HepG2 (cell line): ENCODE measurements around the gene KCTD15. TPM values are rescaled to one million over a fixed set of nuclear protein-coding genes. Genes with fewer than 3 reads are reported as not detected.
A peak's percentile ranks its signal among the peaks of the same experiment; 100 is the strongest.

Experiments used
- CHD2 ChIP-seq: IDR thresholded peaks from 2 replicates; pipeline ENCODE4 v1.6.1; 2011; ENCODE audit warnings: low read depth, low read length, improper control_type of control experiment
- DPF2 ChIP-seq: sonication (generic); formaldehyde crosslinking; IDR thresholded peaks from 2 replicates; pipeline ENCODE4 v1.4.0; 2020; ENCODE audit warnings: mild to moderate bottlenecking, low read depth, missing genetic modification reagents, borderline replicate concordance
- ETS1 ChIP-seq: sonication (generic); formaldehyde crosslinking; IDR thresholded peaks from 2 replicates; pipeline ENCODE4 v1.4.0; 2020; ENCODE audit warnings: missing genetic modification reagents
- FOXJ3 ChIP-seq: sonication (generic); formaldehyde crosslinking; IDR thresholded peaks from 2 replicates; pipeline ENCODE4 v1.4.0; 2020; ENCODE audit warnings: missing genetic modification reagents, mild to moderate bottlenecking, borderline replicate concordance
- FOXM1 ChIP-seq: sonication (generic); formaldehyde crosslinking; IDR thresholded peaks from 2 replicates; pipeline ENCODE4 v1.5.0; 2020; ENCODE audit warnings: missing genetic modification reagents
- ISL2 ChIP-seq: sonication (generic); formaldehyde crosslinking; IDR thresholded peaks from 2 replicates; pipeline ENCODE4 v1.5.0; 2020; ENCODE audit warnings: missing genetic modification reagents
- KLF15 ChIP-seq: sonication (generic); formaldehyde crosslinking; IDR thresholded peaks from 2 replicates; pipeline ENCODE4 v1.8.1; 2023; ENCODE audit warnings: borderline replicate concordance, mild to moderate bottlenecking, inconsistent platforms, missing genetic modification reagents, mixed read lengths
- NR2F1 ChIP-seq, 2 experiments: fragments of 450-650 bp in 1 of 2; formaldehyde crosslinking in 1 of 2; IDR thresholded peaks; 2 replicates each; pipeline versions ENCODE4 v1.5.0 to v1.6.1; 2016 to 2020; ENCODE audit warnings: mild to moderate bottlenecking in 1 of 2, missing compliant biosample characterization in 1 of 2, missing genetic modification reagents in 1 of 2, moderate library complexity in 1 of 2
- REL ChIP-seq: sonication (generic); formaldehyde crosslinking; conservative IDR thresholded peaks from 2 replicates; pipeline ENCODE4 v1.8.0; 2022; ENCODE audit warnings: mild to moderate bottlenecking, missing genetic modification reagents, moderate library complexity
- SCMH1 ChIP-seq: sonication (generic); formaldehyde crosslinking; IDR thresholded peaks from 2 replicates; pipeline ENCODE4 v1.9.0; 2021; ENCODE audit warnings: missing genetic modification reagents, mild to moderate bottlenecking, borderline replicate concordance
- SMAD9 ChIP-seq: sonication (generic); formaldehyde crosslinking; IDR thresholded peaks from 2 replicates; pipeline ENCODE4 v1.5.1; 2020; ENCODE audit warnings: mild to moderate bottlenecking, missing genetic modification reagents
- SSRP1 ChIP-seq: IDR thresholded peaks from 2 replicates; pipeline ENCODE4 v1.6.1; 2016; ENCODE audit warnings: control low read depth
- TEAD3 ChIP-seq: optimal IDR thresholded peaks from 2 replicates; pipeline ENCODE3; 2016; ENCODE audit warnings: borderline replicate concordance
- ZNF101 ChIP-seq: sonication (generic); formaldehyde crosslinking; IDR thresholded peaks from 2 replicates; pipeline ENCODE4 v1.4.0; 2020; ENCODE audit warnings: mild to moderate bottlenecking, low read depth, missing genetic modification reagents, borderline replicate concordance
- ZNF235 ChIP-seq: sonication (generic); formaldehyde crosslinking; IDR thresholded peaks from 2 replicates; pipeline ENCODE4 v1.8.1; 2023; ENCODE audit warnings: mild to moderate bottlenecking, missing genetic modification reagents, borderline replicate concordance
- ZNF468 ChIP-seq: sonication (generic); formaldehyde crosslinking; IDR thresholded peaks from 2 replicates; pipeline ENCODE4 v1.8.0; 2022; ENCODE audit warnings: mild to moderate bottlenecking, moderate library complexity, missing genetic modification reagents
- ZNF547 ChIP-seq: sonication (generic); formaldehyde crosslinking; IDR thresholded peaks from 2 replicates; pipeline ENCODE4 v1.5.1; 2020; ENCODE audit warnings: mild to moderate bottlenecking, missing genetic modification reagents
- ZNF629 ChIP-seq: sonication (generic); formaldehyde crosslinking; conservative IDR thresholded peaks from 2 replicates; pipeline ENCODE4 v1.5.0; 2020; ENCODE audit warnings: missing genetic modification reagents
- ZSCAN31 ChIP-seq: sonication (generic); formaldehyde crosslinking; IDR thresholded peaks from 2 replicates; pipeline ENCODE4 v1.5.0; 2020; ENCODE audit warnings: low read depth, mild to moderate bottlenecking, missing genetic modification reagents
- polyA plus RNA-seq, 8 experiments: library from polyadenylated mRNA; depleted of rRNA in 3 of 8; stranded (reverse) in 7 of 8; unstranded in 1 of 8; fragments of >200 nt; fragmentation: Illumina TruSeq in 4 of 8; extraction: Trizol in 4 of 8; gene quantifications; 2 replicates each; pipeline versions ENCODE4 v1.2.1 to v1.2.3, GENCODE V29; 2011 to 2016; ENCODE audit warnings: low read depth in 4 of 8, missing spikeins in 1 of 8, mixed read lengths in 1 of 8; ENCODE audit not compliant: insufficient read depth in 1 of 8
- total RNA-seq, 5 experiments: library from RNA; depleted of rRNA; stranded (reverse); fragments of >200 nt; fragmentation: Illumina TruSeq; extraction: Trizol; gene quantifications; 2 replicates each; pipeline ENCODE4 v1.2.3, GENCODE V29; 2016; ENCODE audit warnings: low read depth in 1 of 5
- TF ChIP-seq, protein P1 (sequence below): sonication (generic); formaldehyde crosslinking; IDR thresholded peaks from 2 replicates; pipeline ENCODE4 v1.4.0; 2020; ENCODE audit warnings: missing genetic modification reagents, mild to moderate bottlenecking, borderline replicate concordance

KCTD15 gene
- total and polyA plus RNA-seq, 2 of the 13 experiments (the other 11 are each of a cell fraction or from before 2014, with no cell fraction given): 13.2 to 16.7 TPM

- no peak for TF ChIP-seq ZNF468 (CRISPR knock-in tag)
- TF ChIP-seq FOXJ3 (CRISPR knock-in tag): no peak
- TF ChIP-seq ZNF235 (CRISPR knock-in tag): no peak
- TF ChIP-seq SCMH1 (CRISPR knock-in tag): no peak
- no peak for TF ChIP-seq NR2F1 (CRISPR knock-in tag; IDR thresholded peaks at IDR 0.05)
- no peak for TF ChIP-seq FOXM1 (CRISPR knock-in tag)
- TF ChIP-seq DPF2: no peak
- TF ChIP-seq ZNF547 (CRISPR knock-in tag): no peak
- no peak for TF ChIP-seq KLF15 (CRISPR knock-in tag)
- TF ChIP-seq TEAD3 (CRISPR knock-in tag): peak; percentile 27
- no peak for TF ChIP-seq ZNF101 (CRISPR knock-in tag)
- TF ChIP-seq SMAD9 (CRISPR knock-in tag): no peak
- no peak for TF ChIP-seq SSRP1 (CRISPR knock-in tag)
- TF ChIP-seq ETS1 (CRISPR knock-in tag): no peak
- no peak for TF ChIP-seq ZNF629 (CRISPR knock-in tag)
- TF ChIP-seq CHD2: 0 out of 2 replicates have a peak, but pooled peaks have one; percentile 31
- TF ChIP-seq ISL2 (CRISPR knock-in tag): no peak
- TF ChIP-seq, protein P1, sequence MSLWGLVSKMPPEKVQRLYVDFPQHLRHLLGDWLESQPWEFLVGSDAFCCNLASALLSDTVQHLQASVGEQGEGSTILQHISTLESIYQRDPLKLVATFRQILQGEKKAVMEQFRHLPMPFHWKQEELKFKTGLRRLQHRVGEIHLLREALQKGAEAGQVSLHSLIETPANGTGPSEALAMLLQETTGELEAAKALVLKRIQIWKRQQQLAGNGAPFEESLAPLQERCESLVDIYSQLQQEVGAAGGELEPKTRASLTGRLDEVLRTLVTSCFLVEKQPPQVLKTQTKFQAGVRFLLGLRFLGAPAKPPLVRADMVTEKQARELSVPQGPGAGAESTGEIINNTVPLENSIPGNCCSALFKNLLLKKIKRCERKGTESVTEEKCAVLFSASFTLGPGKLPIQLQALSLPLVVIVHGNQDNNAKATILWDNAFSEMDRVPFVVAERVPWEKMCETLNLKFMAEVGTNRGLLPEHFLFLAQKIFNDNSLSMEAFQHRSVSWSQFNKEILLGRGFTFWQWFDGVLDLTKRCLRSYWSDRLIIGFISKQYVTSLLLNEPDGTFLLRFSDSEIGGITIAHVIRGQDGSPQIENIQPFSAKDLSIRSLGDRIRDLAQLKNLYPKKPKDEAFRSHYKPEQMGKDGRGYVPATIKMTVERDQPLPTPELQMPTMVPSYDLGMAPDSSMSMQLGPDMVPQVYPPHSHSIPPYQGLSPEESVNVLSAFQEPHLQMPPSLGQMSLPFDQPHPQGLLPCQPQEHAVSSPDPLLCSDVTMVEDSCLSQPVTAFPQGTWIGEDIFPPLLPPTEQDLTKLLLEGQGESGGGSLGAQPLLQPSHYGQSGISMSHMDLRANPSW (CRISPR knock-in tag): no peak
- no peak for TF ChIP-seq REL
- peak; percentile 62; the same call in 1 of the 2 replicates for TF ChIP-seq ZSCAN31 (CRISPR knock-in tag)
Observed at GRCh38 chr19:33819880-33820781, 23.5 kb downstream of the KCTD15 start (continued).
